ENCODE data around the gene FCRL2.

DNA sequence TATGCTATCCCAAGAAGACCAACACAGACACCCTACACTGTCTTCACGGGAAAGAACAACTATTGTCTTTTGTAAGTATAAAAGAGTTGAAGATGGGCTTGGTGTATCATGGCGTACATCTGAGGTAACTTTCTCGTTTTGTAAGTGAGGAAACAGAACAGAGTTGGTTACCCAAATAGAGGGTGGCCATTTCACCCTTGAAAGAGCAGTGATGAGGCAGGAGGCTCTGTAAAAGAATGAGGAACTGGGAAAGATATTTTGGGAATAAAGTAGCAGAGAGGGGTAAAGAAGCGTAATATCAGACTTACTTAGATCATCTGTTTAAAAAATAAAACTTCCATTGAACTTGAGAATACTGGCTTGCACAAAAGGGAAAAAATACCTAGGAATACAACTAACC, 18.9 kb downstream of the FCRL2 start:
- TF ChIP-seq, protein P1, sequence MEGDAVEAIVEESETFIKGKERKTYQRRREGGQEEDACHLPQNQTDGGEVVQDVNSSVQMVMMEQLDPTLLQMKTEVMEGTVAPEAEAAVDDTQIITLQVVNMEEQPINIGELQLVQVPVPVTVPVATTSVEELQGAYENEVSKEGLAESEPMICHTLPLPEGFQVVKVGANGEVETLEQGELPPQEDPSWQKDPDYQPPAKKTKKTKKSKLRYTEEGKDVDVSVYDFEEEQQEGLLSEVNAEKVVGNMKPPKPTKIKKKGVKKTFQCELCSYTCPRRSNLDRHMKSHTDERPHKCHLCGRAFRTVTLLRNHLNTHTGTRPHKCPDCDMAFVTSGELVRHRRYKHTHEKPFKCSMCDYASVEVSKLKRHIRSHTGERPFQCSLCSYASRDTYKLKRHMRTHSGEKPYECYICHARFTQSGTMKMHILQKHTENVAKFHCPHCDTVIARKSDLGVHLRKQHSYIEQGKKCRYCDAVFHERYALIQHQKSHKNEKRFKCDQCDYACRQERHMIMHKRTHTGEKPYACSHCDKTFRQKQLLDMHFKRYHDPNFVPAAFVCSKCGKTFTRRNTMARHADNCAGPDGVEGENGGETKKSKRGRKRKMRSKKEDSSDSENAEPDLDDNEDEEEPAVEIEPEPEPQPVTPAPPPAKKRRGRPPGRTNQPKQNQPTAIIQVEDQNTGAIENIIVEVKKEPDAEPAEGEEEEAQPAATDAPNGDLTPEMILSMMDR (IDR thresholded peaks at IDR 0.05): no peak
- TF ChIP-seq POLR2A (IDR thresholded peaks at IDR 0.05): no peak
